C4-2B (cell line): ENCODE measurements around the gene REEP6.

Source experiments
- ZFX ChIP-seq: fragments of 450-650 bp; IDR thresholded peaks from 2 replicates; pipeline ENCODE4 v1.6.1; 2017
- TF ChIP-seq, protein P1 (sequence below): fragments of 450-650 bp; conservative IDR thresholded peaks from 2 replicates; pipeline ENCODE4 v1.5.1; 2017; ENCODE audit warnings: mild to moderate bottlenecking

GRCh38 chr19:1508507-1508856 is 17.5 kb downstream of the REEP6 start:
- TF ChIP-seq, protein P1, sequence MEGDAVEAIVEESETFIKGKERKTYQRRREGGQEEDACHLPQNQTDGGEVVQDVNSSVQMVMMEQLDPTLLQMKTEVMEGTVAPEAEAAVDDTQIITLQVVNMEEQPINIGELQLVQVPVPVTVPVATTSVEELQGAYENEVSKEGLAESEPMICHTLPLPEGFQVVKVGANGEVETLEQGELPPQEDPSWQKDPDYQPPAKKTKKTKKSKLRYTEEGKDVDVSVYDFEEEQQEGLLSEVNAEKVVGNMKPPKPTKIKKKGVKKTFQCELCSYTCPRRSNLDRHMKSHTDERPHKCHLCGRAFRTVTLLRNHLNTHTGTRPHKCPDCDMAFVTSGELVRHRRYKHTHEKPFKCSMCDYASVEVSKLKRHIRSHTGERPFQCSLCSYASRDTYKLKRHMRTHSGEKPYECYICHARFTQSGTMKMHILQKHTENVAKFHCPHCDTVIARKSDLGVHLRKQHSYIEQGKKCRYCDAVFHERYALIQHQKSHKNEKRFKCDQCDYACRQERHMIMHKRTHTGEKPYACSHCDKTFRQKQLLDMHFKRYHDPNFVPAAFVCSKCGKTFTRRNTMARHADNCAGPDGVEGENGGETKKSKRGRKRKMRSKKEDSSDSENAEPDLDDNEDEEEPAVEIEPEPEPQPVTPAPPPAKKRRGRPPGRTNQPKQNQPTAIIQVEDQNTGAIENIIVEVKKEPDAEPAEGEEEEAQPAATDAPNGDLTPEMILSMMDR, result no peak
- no peak for TF ChIP-seq ZFX
